HG03025 (cell line): ENCODE results near the gene AHCYL2.
"Not testable (repeated sequence)": the region's sequence is repeated elsewhere in the genome, so short reads cannot be mapped to it uniquely, and the experiment has no call there.

Experiments used
- ATAC-seq: cut with Tn5 transposase; IDR thresholded peaks from one replicate; pipeline ENCODE4 v1.9.1; 2021; ENCODE audit warnings: mild to moderate bottlenecking, moderate library complexity; ENCODE audit not compliant: unreplicated experiment, low FRiP score

Gene AHCYL2

GRCh38 chr7:129343099-129343700 is 118.4 kb downstream of the AHCYL2 start:
- no peak for ATAC-seq

- ATAC-seq = no peak
These were observed 122.5 kb downstream of the AHCYL2 start for GRCh38 chr7:129347330-129347729.

GRCh38 chr7:129348023-129348740 is 123.4 kb downstream of the AHCYL2 start:
- no peak for ATAC-seq

- no peak for ATAC-seq
These were observed 126.5 kb downstream of the AHCYL2 start for GRCh38 chr7:129351320-129351719.

GRCh38 chr7:129353104-129353503 is 128.3 kb downstream of the AHCYL2 start:
- ATAC-seq = not testable (repeated sequence)

- ATAC-seq = no peak
These were observed 129.8 kb downstream of the AHCYL2 start for GRCh38 chr7:129354428-129355157.

GRCh38 chr7:129356176-129356575 is 131.3 kb downstream of the AHCYL2 start:
- ATAC-seq = no peak

GRCh38 chr7:129359176-129359575 is 134.3 kb downstream of the AHCYL2 start:
- no peak for ATAC-seq

- no peak for ATAC-seq
These were observed 134.8 kb downstream of the AHCYL2 start for GRCh38 chr7:129359638-129360037.

- no peak for ATAC-seq
These were observed 136.9 kb downstream of the AHCYL2 start for GRCh38 chr7:129361771-129362170.

- no peak for ATAC-seq
These were observed 137.7 kb downstream of the AHCYL2 start for GRCh38 chr7:129362496-129362895.

GRCh38 chr7:129367349-129367699 is 142.5 kb downstream of the AHCYL2 start:
- no peak for ATAC-seq

- peak; percentile 64 for ATAC-seq
These were observed 143.0 kb downstream of the AHCYL2 start for GRCh38 chr7:129367700-129368388.

GRCh38 chr7:129368389-129368986 is 143.7 kb downstream of the AHCYL2 start:
- peak; percentile 27 for ATAC-seq

GRCh38 chr7:129369447-129369846 is 144.6 kb downstream of the AHCYL2 start:
- not testable (repeated sequence) for ATAC-seq

GRCh38 chr7:129370812-129371211 is 146.0 kb downstream of the AHCYL2 start:
- ATAC-seq = no peak

GRCh38 chr7:129371487-129371886 is 146.7 kb downstream of the AHCYL2 start:
- ATAC-seq = no peak

GRCh38 chr7:129373651-129374428 is 149.0 kb downstream of the AHCYL2 start:
- no peak for ATAC-seq

- ATAC-seq = no peak
These were observed 150.5 kb downstream of the AHCYL2 start for GRCh38 chr7:129375141-129375938.
